ENCODE results near the gene ABR. TPM values are rescaled to one million over a fixed set of nuclear protein-coding genes. Genes with fewer than 3 reads are reported as not detected.

The ABR gene
- total RNA-seq, 1 experiment from 2014 or later: 78.3 TPM

GRCh38 chr17:1003972-1004768 lies 175.6 kb downstream of the ABR start:
- no peaks in the 10 kb centered on the region for H3K27me3 ChIP-seq (replicated peaks; ENCODE audit: control insufficient read depth, insufficient read depth, low read length)
- no peak overlapping the region for H3K4me3 ChIP-seq (ENCODE audit: low read depth, low read length)
- H3K9me3 ChIP-seq: no peaks in the 10 kb centered on the region
- peaks cover 8% of the 10 kb centered on the region for H3K36me3 ChIP-seq (ENCODE audit: control insufficient read depth, insufficient read depth, low read length)
- H3K27me3 Mint-ChIP-seq (ENCODE audit: insufficient read depth, unreplicated experiment): no peaks in the 10 kb centered on the region
- ChIA-PET CTCF (interaction anchor here (0.6 kb wide), 2 partner anchors 252 to 829 kb away, joined by 3 read pairs; no protein-coding TSS in a partner anchor), POLR2A (no interaction called here)
- no TSS peak for BruUV-seq (replicated peaks)
- peaks cover 76% of the 10 kb centered on the region for H3K36me3 Mint-ChIP-seq (ENCODE audit: insufficient read depth, unreplicated experiment)
- intact Hi-C loops (cut with micrococcal nuclease; ENCODE audit: unreplicated experiment): no loop called here
- peaks cover 10% of the 10 kb centered on the region for H3K4me1 Mint-ChIP-seq (ENCODE audit: low read depth, unreplicated experiment)
- DNase-seq: no peak
- TF ChIP-seq, protein P1, sequence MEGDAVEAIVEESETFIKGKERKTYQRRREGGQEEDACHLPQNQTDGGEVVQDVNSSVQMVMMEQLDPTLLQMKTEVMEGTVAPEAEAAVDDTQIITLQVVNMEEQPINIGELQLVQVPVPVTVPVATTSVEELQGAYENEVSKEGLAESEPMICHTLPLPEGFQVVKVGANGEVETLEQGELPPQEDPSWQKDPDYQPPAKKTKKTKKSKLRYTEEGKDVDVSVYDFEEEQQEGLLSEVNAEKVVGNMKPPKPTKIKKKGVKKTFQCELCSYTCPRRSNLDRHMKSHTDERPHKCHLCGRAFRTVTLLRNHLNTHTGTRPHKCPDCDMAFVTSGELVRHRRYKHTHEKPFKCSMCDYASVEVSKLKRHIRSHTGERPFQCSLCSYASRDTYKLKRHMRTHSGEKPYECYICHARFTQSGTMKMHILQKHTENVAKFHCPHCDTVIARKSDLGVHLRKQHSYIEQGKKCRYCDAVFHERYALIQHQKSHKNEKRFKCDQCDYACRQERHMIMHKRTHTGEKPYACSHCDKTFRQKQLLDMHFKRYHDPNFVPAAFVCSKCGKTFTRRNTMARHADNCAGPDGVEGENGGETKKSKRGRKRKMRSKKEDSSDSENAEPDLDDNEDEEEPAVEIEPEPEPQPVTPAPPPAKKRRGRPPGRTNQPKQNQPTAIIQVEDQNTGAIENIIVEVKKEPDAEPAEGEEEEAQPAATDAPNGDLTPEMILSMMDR (IDR thresholded peaks at IDR 0.05; ENCODE audit: insufficient read depth in 1 of 2, low read depth in 1 of 2, low read length in 1 of 2, severe bottlenecking in 1 of 2, unreplicated experiment in 1 of 2): no peak
- H3K4me1 ChIP-seq: peaks cover 9% of the 10 kb centered on the region
- H3K27ac Mint-ChIP-seq (ENCODE audit: unreplicated experiment): no peak overlapping the region
- no peaks in the 10 kb centered on the region for H3K9me3 Mint-ChIP-seq (ENCODE audit: unreplicated experiment)
- H3K4me3 Mint-ChIP-seq (ENCODE audit: unreplicated experiment): no peak overlapping the region

DNA sequence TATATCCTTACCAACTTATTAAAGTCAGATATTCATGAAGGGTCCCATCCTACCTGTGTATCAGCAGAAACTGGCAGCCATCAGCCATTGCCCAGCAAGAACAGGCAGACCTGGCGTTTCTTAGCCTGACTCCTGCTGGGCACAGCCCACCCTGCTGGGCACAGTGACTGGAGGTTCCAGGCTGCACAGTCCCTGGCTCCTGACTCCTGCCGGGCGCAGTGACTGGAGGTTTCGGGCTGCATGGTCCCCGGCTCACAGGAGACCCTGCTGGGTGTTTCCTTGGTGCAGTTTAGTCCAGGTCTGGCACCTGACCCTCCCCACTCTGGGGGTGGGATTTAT lies 176.2 kb downstream of the ABR start:
- ChIA-PET POLR2A (no interaction called here), CTCF (interaction anchor here (0.6 kb wide), 2 partner anchors 251 to 828 kb away, joined by 3 read pairs; no protein-coding TSS in a partner anchor)
- peaks cover 10% of the 10 kb centered on the region for H3K4me1 Mint-ChIP-seq (ENCODE audit: low read depth, unreplicated experiment)
- H3K9me3 Mint-ChIP-seq (ENCODE audit: unreplicated experiment): no peaks in the 10 kb centered on the region
- DNase-seq: no peak
- TF ChIP-seq, protein P1 (IDR thresholded peaks at IDR 0.05; ENCODE audit: insufficient read depth in 1 of 2, low read depth in 1 of 2, low read length in 1 of 2, severe bottlenecking in 1 of 2, unreplicated experiment in 1 of 2): no peak
- H3K36me3 Mint-ChIP-seq (ENCODE audit: insufficient read depth, unreplicated experiment): peaks cover 78% of the 10 kb centered on the region
- intact Hi-C loops (cut with micrococcal nuclease; ENCODE audit: unreplicated experiment): no loop called here
- no peaks in the 10 kb centered on the region for H3K9me3 ChIP-seq
- no peak overlapping the region for H3K4me3 ChIP-seq (ENCODE audit: low read depth, low read length)
- BruUV-seq (replicated peaks): TSS peak; percentile 18
- peaks cover 8% of the 10 kb centered on the region for H3K36me3 ChIP-seq (ENCODE audit: control insufficient read depth, insufficient read depth, low read length)
- no peak overlapping the region for H3K27ac Mint-ChIP-seq (ENCODE audit: unreplicated experiment)
- peaks cover 12% of the 10 kb centered on the region for H3K4me1 ChIP-seq
- H3K4me3 Mint-ChIP-seq (ENCODE audit: unreplicated experiment): no peak overlapping the region
- H3K27me3 Mint-ChIP-seq (ENCODE audit: insufficient read depth, unreplicated experiment): no peaks in the 10 kb centered on the region
- H3K27me3 ChIP-seq (replicated peaks; ENCODE audit: control insufficient read depth, insufficient read depth, low read length): no peaks in the 10 kb centered on the region

DNA sequence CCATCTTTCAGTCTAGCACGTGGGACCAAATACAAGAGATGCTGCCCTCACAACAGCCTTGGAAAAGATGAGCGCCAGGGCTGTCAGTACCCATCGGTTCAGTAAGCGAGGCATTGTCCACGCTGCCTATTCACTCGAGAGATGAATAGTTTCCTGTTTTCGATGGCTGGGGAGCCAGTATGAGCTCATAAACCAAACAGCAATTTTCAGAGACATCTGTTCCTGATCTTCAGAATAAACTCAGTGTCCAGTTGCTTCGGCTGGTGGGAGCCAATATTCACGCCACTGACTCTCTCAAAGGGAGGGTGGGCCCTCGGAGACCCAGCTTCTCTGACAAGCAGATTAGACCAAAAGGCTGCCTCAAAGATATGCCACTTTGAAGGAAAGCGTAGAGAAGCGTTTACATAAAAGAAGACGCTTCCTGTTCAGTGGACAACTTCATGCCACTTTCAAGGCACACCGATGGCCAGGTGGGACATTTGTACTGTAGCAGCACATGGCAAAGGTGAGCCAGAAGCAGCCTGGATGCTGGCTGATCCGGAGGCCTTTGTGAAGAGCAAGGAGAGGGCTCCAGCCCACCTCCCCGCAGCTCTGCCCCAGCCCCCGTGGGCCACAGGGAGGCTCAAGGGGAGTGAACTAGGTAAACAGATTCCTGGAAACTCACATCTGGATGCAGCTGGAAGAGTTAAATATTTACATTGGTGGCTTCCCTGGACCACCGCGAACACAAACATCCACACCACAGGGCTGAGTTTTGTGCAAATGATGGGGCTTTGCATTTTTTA lies 176.8 kb downstream of the ABR start:
- intact Hi-C loops (cut with micrococcal nuclease; ENCODE audit: unreplicated experiment): no loop called here
- POLR2A ChIA-PET: no interaction called here
- no peaks in the 10 kb centered on the region for H3K27me3 ChIP-seq (replicated peaks; ENCODE audit: control insufficient read depth, insufficient read depth, low read length)
- no peaks in the 10 kb centered on the region for H3K9me3 ChIP-seq
- TF ChIP-seq, protein P1 (IDR thresholded peaks at IDR 0.05; ENCODE audit: insufficient read depth in 1 of 2, low read depth in 1 of 2, low read length in 1 of 2, severe bottlenecking in 1 of 2, unreplicated experiment in 1 of 2): no peak
- Mint-ChIP-seq H3K4me3 (ENCODE audit: unreplicated experiment) (no peak overlapping the region), H3K4me1 (ENCODE audit: low read depth, unreplicated experiment) (peaks cover 17% of the 10 kb centered on the region), H3K27me3 (ENCODE audit: insufficient read depth, unreplicated experiment) (no peaks in the 10 kb centered on the region), H3K9me3 (ENCODE audit: unreplicated experiment) (no peaks in the 10 kb centered on the region), H3K36me3 (ENCODE audit: insufficient read depth, unreplicated experiment) (peaks cover 76% of the 10 kb centered on the region), H3K27ac (ENCODE audit: unreplicated experiment) (no peak overlapping the region)
- BruUV-seq (replicated peaks): no TSS peak
- no peak overlapping the region for H3K4me3 ChIP-seq (ENCODE audit: low read depth, low read length)
- H3K36me3 ChIP-seq (ENCODE audit: control insufficient read depth, insufficient read depth, low read length): peaks cover 8% of the 10 kb centered on the region
- CTCF ChIA-PET: interaction anchor here (0.6 kb wide), 2 partner anchors 53 to 116 kb away, joined by 3 to 4 read pairs; no protein-coding TSS in a partner anchor
- no peak for DNase-seq
- H3K4me1 ChIP-seq: peaks cover 16% of the 10 kb centered on the region

Data from Caco-2 (cell line).